Measurements from ENCODE around the gene NAV2.

DNA sequence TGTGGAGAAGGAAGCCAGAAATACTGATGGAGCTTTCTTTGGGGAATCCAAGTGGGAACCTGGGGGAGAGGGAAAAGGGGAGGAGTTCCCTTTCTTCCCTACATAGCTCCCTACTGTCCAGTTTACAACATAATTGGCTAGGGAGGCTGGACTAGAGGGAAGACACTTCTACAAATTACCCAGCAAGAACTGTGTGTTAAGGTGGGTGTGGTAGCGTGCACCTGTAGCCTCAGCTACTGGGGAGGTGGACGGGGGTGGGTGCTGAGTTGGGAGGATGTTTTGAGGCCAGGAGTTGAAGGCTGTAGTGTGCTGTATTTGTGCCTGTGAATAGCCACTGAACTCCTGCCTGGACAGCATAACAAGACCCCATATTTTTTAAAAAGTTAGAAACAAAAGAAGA is 74.0 kb downstream of the NAV2 start:
- TF ChIP-seq, protein P1, sequence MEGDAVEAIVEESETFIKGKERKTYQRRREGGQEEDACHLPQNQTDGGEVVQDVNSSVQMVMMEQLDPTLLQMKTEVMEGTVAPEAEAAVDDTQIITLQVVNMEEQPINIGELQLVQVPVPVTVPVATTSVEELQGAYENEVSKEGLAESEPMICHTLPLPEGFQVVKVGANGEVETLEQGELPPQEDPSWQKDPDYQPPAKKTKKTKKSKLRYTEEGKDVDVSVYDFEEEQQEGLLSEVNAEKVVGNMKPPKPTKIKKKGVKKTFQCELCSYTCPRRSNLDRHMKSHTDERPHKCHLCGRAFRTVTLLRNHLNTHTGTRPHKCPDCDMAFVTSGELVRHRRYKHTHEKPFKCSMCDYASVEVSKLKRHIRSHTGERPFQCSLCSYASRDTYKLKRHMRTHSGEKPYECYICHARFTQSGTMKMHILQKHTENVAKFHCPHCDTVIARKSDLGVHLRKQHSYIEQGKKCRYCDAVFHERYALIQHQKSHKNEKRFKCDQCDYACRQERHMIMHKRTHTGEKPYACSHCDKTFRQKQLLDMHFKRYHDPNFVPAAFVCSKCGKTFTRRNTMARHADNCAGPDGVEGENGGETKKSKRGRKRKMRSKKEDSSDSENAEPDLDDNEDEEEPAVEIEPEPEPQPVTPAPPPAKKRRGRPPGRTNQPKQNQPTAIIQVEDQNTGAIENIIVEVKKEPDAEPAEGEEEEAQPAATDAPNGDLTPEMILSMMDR (IDR thresholded peaks at IDR 0.05): no peak
- TF ChIP-seq POLR2AphosphoS5 (IDR thresholded peaks at IDR 0.05) (no peak), EP300 (IDR thresholded peaks at IDR 0.05) (no peak), POLR2A (IDR thresholded peaks at IDR 0.05) (no peak)
